KOPT-K1 (cell line): Measurements from ENCODE around the gene IFNAR1.

ENCODE experiments used
- H3K27ac ChIP-seq: fragments of 200-600 bp; sonication (generic); 2 replicates; pipeline ENCODE4 v1.5.1; 2016; ENCODE audit warnings: antibody characterized with exemption, mild to moderate bottlenecking, low read depth, low read length; ENCODE audit not compliant: poor library complexity, severe bottlenecking
- H3K36me3 ChIP-seq: fragments of 200-600 bp; sonication (generic); 2 replicates; pipeline ENCODE4 v1.5.1; 2017; ENCODE audit warnings: antibody characterized with exemption, mild to moderate bottlenecking, low read length, moderate library complexity; ENCODE audit not compliant: insufficient read depth
- H3K9me3 ChIP-seq: fragments of 200-600 bp; sonication (generic); 2 replicates; pipeline ENCODE4 v1.5.1; 2017; ENCODE audit warnings: antibody characterized with exemption, low read length, mild to moderate bottlenecking; ENCODE audit not compliant: insufficient read depth, poor library complexity, severe bottlenecking

Gene IFNAR1

GRCh38 chr21:33403786-33404585, 79.2 kb downstream of the IFNAR1 start:
- no peaks in the 10 kb centered on the region for H3K9me3 ChIP-seq
- peak overlapping the region; percentile 64 for H3K27ac ChIP-seq
- no peaks in the 10 kb centered on the region; the same call in 1 of the 2 replicates for H3K36me3 ChIP-seq

DNA sequence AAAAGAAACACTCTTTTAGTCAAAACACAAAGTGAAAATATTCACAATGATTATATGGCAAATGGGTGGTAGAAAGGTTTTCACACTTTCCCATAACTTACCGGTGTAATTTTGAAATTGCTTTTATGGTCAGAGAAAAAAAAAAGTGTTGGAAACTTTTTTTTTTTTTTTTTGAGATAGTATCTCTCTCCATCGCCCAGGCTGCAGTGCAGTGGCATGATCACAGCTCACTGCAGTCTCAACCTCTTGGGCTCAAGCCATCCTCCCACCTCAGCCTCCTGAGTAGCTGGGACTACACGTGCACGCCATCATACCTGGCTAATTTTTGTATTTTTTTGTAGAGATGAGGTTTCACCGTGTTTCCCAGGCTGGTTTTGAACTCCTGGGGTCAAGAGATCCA, 81.7 kb downstream of the IFNAR1 start:
- Histone ChIP-seq H3K27ac (no peak overlapping the region), H3K9me3 (no peaks in the 10 kb centered on the region), H3K36me3 (peaks cover 8% of the 10 kb centered on the region; the same call in 1 of the 2 replicates)
